ENCODE data around the gene IFNK. TPM values are rescaled to one million over a fixed set of nuclear protein-coding genes. Genes with fewer than 3 reads are reported as not detected.
A peak's percentile ranks its signal among the peaks of the same experiment; 100 is the strongest.

IFNK gene
- total RNA-seq, 2 experiments from 2014 or later, result not detected

GRCh38 chr9:27520986-27521385, 3.1 kb upstream of the IFNK start:
- H3K27me3 Mint-ChIP-seq, result peaks cover 7% of the 10 kb centered on the region
- DNase-seq (no peak), ATAC-seq (no peak)
- H3K36me3 Mint-ChIP-seq, result no peaks in the 10 kb centered on the region
- CTCF ChIA-PET, result no interaction called here
- no peaks in the 10 kb centered on the region for H3K4me1 Mint-ChIP-seq
- no peak overlapping the region for H3K4me3 Mint-ChIP-seq
- no peak overlapping the region for H3K27ac Mint-ChIP-seq
- no peaks in the 10 kb centered on the region for H3K9me3 Mint-ChIP-seq (ENCODE audit: low read depth)

- no peak for ATAC-seq
Measured at GRCh38 chr9:27523141-27523540, 949 bp upstream of the IFNK start.

DNA sequence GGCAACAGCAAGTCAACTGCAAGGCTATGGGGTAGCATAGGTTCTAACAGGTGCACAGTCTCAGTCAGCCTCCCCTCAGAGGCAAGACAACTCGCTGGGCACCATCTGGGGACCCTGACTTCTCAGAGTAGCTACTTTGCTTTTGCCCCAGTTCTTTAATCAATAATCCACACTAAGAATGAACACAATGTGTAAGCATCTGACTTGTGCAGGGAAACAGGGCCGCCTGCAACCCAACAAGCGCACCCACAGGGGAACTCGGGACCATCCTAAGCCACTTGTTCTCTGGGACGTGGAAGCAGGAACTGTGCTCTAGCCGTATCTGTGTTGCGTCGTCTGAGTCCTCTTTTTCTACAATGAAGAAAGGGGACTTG, 3.6 kb downstream of the IFNK start:
- no peaks in the 10 kb centered on the region for H3K9me3 Mint-ChIP-seq (ENCODE audit: low read depth)
- H3K4me1 Mint-ChIP-seq, result peaks cover 7% of the 10 kb centered on the region
- CTCF ChIA-PET, result interaction anchor here (2.5 kb wide), 1 partner anchor 194 kb away, joined by 13 read pairs; no protein-coding TSS in a partner anchor
- H3K36me3 Mint-ChIP-seq, result no peaks in the 10 kb centered on the region
- H3K27me3 Mint-ChIP-seq, result peaks cover 46% of the 10 kb centered on the region
- H3K4me3 Mint-ChIP-seq, result peak overlapping the region; percentile 81
- DNase-seq (no peak), ATAC-seq (no peak)
- no peak overlapping the region for H3K27ac Mint-ChIP-seq

More at GRCh38 chr9:27523141-27523540, 949 bp upstream of the IFNK start:
- Mint-ChIP-seq H3K4me1 (peaks cover 1% of the 10 kb centered on the region), H3K4me3 (no peak overlapping the region), H3K36me3 (no peaks in the 10 kb centered on the region), H3K9me3 (ENCODE audit: low read depth) (no peaks in the 10 kb centered on the region), H3K27me3 (peaks cover 27% of the 10 kb centered on the region), H3K27ac (no peak overlapping the region)
- no peak for DNase-seq
- CTCF ChIA-PET, result interaction anchor here (0.9 kb wide), 1 partner anchor 188 kb away, joined by 3 read pairs; no protein-coding TSS in a partner anchor

- peaks cover 7% of the 10 kb centered on the region for H3K4me1 Mint-ChIP-seq
- ATAC-seq (peak; percentile 57), DNase-seq (peak; percentile 64)
- peak overlapping the region; percentile 81 for H3K4me3 Mint-ChIP-seq
- no peak overlapping the region for H3K27ac Mint-ChIP-seq
- CTCF ChIA-PET, result interaction anchor here (2.5 to 8.6 kb wide), 2 partner anchors 194 to 195 kb away, joined by 13 to 92 read pairs; no protein-coding TSS in a partner anchor
- H3K27me3 Mint-ChIP-seq, result peaks cover 46% of the 10 kb centered on the region
- no peaks in the 10 kb centered on the region for H3K36me3 Mint-ChIP-seq
- H3K9me3 Mint-ChIP-seq (ENCODE audit: low read depth), result no peaks in the 10 kb centered on the region
Measured at GRCh38 chr9:27528076-27528885, 4.2 kb downstream of the IFNK start.

DNA sequence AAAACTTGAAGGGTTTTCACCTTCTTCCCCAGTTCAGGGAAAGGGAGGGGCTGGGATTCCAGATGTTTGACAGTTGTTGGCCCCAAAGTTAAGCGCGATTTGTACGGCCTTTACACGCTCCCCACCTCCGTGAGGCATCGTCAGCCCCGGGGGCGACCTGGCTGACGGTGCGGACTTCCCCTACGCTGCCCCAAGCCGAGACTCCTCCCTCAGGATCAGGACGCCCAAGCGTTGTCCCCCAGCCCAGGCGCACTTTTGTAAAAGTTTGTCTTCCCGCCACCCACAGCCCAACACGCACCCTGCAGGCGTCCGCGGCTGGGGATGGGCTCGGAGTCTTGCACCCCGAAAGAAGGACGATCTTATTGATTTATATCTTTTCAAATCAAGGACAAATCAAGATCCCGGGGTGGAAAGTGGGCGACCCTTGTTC, 4.8 kb downstream of the IFNK start:
- no peaks in the 10 kb centered on the region for H3K9me3 Mint-ChIP-seq (ENCODE audit: low read depth)
- H3K36me3 Mint-ChIP-seq, result no peaks in the 10 kb centered on the region
- peaks cover 7% of the 10 kb centered on the region for H3K4me1 Mint-ChIP-seq
- peak; percentile 59 for ATAC-seq
- H3K27ac Mint-ChIP-seq, result no peak overlapping the region
- peaks cover 46% of the 10 kb centered on the region for H3K27me3 Mint-ChIP-seq
- H3K4me3 Mint-ChIP-seq, result peak overlapping the region; percentile 81
- DNase-seq, result peak; percentile 56
- CTCF ChIA-PET, result interaction anchor here (0.8 to 8.6 kb wide), 19 partner anchors 10 to 200 kb away, joined by 3 to 92 read pairs (median 4); no protein-coding TSS in a partner anchor

GRCh38 chr9:27529316-27530278, 5.5 kb downstream of the IFNK start, which contains the start of gene MOB3B:
MOB3B (minus strand) TSS chr9:27529814; CDS start chr9:27455550, 74,264 bp downstream.
- peaks cover 7% of the 10 kb centered on the region for H3K4me1 Mint-ChIP-seq
- H3K27ac Mint-ChIP-seq, result no peak within 1 kb of the TSS
- ATAC-seq, result peak; percentile 91
- peaks cover 46% of the 10 kb centered on the region for H3K27me3 Mint-ChIP-seq
- no peaks in the 10 kb centered on the region for H3K9me3 Mint-ChIP-seq (ENCODE audit: low read depth)
- DNase-seq, result peak; percentile 77
- CTCF ChIA-PET, result interaction anchor here (0.7 to 8.6 kb wide), 23 partner anchors 10 to 201 kb away, joined by 3 to 92 read pairs (median 4); no protein-coding TSS in a partner anchor
- peak within 1 kb of the TSS; percentile 81 for H3K4me3 Mint-ChIP-seq
- H3K36me3 Mint-ChIP-seq, result no peaks in the 10 kb centered on the region

DNA sequence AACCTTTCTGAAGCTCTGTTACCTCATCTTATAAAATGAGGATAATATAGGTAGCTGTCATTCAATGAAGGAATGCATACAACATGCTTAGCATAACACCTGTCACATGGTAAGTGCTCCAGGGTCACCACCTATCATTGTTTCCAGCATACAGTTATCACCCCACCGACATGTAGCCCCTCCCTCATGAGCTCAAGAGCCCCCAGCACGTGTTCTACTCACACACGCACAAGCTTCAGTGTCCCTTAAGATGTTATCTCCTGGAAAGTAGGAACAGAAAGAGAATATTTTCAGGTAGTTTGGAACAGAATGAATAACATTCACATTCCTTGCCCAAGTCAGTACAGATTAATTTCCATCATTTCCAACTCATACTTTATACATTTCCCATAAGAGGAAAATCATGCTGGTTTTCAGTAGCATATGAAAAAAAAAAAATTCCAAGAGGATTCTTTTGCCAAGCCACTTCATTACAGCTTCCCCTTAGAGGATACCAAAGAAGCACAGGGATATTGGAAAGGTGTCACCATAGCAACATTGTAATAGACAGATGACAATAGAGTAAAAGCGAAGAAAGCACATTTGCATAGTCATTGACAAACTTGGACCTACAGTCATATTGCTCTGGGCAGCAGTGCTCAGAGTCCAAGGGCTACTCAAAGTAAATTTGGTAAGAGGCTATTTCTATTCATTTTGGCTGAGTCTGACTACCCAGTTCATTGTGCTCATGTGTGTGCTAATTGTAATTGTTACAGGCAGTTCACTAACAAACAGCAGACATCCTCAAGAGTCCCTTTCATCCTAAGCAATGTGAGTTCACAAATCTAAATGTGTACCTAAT, 7.0 kb downstream of the IFNK start:
- Mint-ChIP-seq H3K27me3 (peaks cover 38% of the 10 kb centered on the region), H3K27ac (no peak overlapping the region), H3K36me3 (no peaks in the 10 kb centered on the region), H3K9me3 (ENCODE audit: low read depth) (no peaks in the 10 kb centered on the region), H3K4me1 (peaks cover 7% of the 10 kb centered on the region), H3K4me3 (no peak overlapping the region)
- ATAC-seq (no peak), DNase-seq (no peak)
- CTCF ChIA-PET, result interaction anchor here (1.1 to 8.6 kb wide), 5 partner anchors 17 to 197 kb away, joined by 3 to 92 read pairs (median 6); no protein-coding TSS in a partner anchor

DNA sequence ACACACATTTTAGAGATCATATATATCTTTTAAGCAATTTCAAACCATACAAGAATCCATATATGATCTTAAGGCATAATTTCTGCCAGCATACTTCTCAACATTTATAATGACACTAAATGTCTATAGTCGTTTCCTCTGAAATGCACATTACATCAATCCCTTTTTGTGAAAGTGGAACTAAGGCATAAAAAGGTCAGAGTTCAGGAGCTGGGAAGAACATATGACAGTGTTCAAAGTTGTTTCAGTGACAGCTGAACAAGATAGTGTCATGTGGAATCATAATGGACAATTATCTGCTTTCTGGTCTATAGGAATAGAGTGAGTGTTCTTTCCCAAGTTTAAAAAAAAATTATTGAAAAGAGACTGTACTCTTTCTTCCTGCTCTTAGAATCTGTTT, 8.0 kb downstream of the IFNK start:
- ATAC-seq (no peak), DNase-seq (no peak)
- Mint-ChIP-seq H3K4me3 (no peak overlapping the region), H3K9me3 (ENCODE audit: low read depth) (no peaks in the 10 kb centered on the region), H3K27ac (no peak overlapping the region), H3K36me3 (no peaks in the 10 kb centered on the region), H3K4me1 (peaks cover 7% of the 10 kb centered on the region), H3K27me3 (peaks cover 29% of the 10 kb centered on the region)
- CTCF ChIA-PET, result interaction anchor here (1.5 to 8.6 kb wide), 2 partner anchors 15 to 198 kb away, joined by 3 to 92 read pairs; no protein-coding TSS in a partner anchor

DNA sequence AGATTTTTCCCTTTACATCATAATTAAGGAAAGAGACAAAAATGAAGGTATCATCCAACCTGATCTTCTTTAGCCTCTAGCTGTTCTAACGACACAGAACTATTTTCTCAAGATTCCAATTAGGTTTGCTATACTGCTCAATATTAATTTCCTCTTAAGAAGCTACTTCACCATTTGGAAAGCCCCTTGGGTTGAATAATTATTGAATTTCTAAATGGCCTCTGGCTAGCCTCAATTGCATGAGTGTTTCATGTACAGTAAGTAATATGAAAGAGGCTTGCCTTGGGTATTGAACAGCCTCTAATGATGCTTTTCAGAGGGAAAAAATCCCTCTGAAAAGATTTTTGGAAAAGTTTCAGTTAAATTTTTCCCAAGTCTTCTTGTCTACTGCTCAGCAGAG, 9.2 kb downstream of the IFNK start:
- no peak overlapping the region for H3K4me3 Mint-ChIP-seq
- no peak for ATAC-seq
- no peaks in the 10 kb centered on the region for H3K9me3 Mint-ChIP-seq (ENCODE audit: low read depth)
- peaks cover 17% of the 10 kb centered on the region for H3K27me3 Mint-ChIP-seq
- peaks cover 4% of the 10 kb centered on the region for H3K4me1 Mint-ChIP-seq
- H3K36me3 Mint-ChIP-seq, result no peaks in the 10 kb centered on the region
- H3K27ac Mint-ChIP-seq, result no peak overlapping the region
- CTCF ChIA-PET, result interaction anchor here (1.5 to 8.6 kb wide), 2 partner anchors 14 to 199 kb away, joined by 3 to 92 read pairs; no protein-coding TSS in a partner anchor
- no peak for DNase-seq

DNA sequence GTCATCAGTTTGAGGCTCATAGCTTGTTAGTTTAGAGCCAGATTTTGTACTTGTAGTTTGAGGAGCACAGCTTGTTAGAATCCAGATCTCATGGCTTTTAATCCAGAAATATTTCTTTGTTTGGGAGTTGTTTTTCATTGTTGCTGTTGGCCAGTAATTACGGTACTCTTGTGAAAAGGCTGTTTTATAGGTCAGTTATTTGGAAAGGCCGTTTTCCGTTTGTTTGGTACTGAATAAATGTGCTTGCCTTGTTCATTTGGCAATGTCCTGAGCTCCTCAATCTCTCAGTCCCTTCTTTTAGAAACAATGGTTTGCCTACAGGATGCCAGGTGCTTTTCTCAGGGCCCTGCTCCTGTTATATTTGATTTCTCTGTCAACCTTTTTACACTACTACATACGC, 10.0 kb downstream of the IFNK start:
- CTCF ChIA-PET, result interaction anchor here (8.6 kb wide), 1 partner anchor 200 kb away, joined by 92 read pairs; no protein-coding TSS in a partner anchor
- Mint-ChIP-seq H3K9me3 (ENCODE audit: low read depth) (no peaks in the 10 kb centered on the region), H3K36me3 (no peaks in the 10 kb centered on the region), H3K4me1 (no peaks in the 10 kb centered on the region), H3K27me3 (peaks cover 14% of the 10 kb centered on the region), H3K27ac (no peak overlapping the region), H3K4me3 (no peak overlapping the region)
- ATAC-seq (no peak), DNase-seq (no peak)

GRCh38 chr9:27534658-27535209, 10.6 kb downstream of the IFNK start:
- Mint-ChIP-seq H3K9me3 (ENCODE audit: low read depth) (no peaks in the 10 kb centered on the region), H3K4me1 (no peaks in the 10 kb centered on the region), H3K27ac (no peak overlapping the region), H3K36me3 (no peaks in the 10 kb centered on the region), H3K4me3 (no peak overlapping the region), H3K27me3 (peaks cover 14% of the 10 kb centered on the region)
- DNase-seq (no peak), ATAC-seq (no peak)
- CTCF ChIA-PET, result interaction anchor here (8.6 kb wide), 1 partner anchor 200 kb away, joined by 92 read pairs; no protein-coding TSS in a partner anchor

- DNase-seq, result no peak
- peaks cover 5% of the 10 kb centered on the region for H3K27me3 Mint-ChIP-seq
- no peak overlapping the region for H3K27ac Mint-ChIP-seq
- ATAC-seq, result peak; percentile 49
- no peaks in the 10 kb centered on the region for H3K4me1 Mint-ChIP-seq
- no peaks in the 10 kb centered on the region for H3K9me3 Mint-ChIP-seq (ENCODE audit: low read depth)
- H3K4me3 Mint-ChIP-seq, result no peak overlapping the region
- no peaks in the 10 kb centered on the region for H3K36me3 Mint-ChIP-seq
- CTCF ChIA-PET, result interaction anchor here (8.6 kb wide), 1 partner anchor 201 kb away, joined by 92 read pairs; no protein-coding TSS in a partner anchor
Measured at GRCh38 chr9:27535701-27536118, 11.6 kb downstream of the IFNK start.
